Activated CD8-positive, alpha-beta memory T cell treated with anti-CD3 and anti-CD28 coated beads, Interleukin-2, amount 50 U/mL, for 24 hours (primary cell): Measurements from ENCODE around the gene UFSP1.

Source experiments
- DNase-seq: peaks from one replicate; pipeline ENCODE4 v3.0.0-alpha.2; 2020; ENCODE audit errors: extremely low read depth

UFSP1 gene

DNA sequence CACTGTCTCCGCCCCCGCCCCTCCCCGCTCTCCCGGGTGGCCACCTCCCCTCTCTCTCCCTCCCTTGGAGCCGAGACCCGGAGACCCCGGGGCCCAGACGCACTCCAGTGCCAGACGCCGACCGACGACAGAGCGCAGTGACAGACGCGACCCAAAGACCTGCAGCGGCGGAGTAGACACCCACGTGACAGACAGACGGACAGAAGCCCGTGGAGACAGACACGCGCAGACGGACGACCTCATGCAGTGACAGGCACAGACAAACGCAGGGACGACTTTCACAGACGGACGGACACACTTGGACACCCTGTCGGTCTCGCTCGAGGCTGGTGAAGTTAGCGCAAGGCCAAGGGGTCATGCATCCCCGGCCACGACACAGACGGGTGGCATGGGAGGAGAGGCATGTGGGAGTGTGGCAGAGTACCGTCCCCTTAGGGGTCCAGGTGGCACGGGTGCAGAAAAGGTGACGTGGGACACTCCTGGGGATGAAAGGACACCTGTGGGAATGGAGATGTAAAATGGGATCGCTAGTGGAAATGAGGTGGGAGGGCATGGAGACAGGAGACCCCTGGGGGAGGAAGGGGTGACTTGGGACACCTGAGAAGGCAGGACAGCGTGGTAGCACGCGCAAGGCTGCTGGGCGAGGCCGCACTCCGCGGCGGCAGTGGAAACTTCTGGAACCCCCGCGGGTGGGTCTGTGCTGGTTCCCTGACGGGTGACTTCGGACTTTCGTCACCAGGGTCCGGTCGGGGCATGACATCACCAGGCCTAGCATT is 6.6 kb upstream of the UFSP1 start:
- DNase-seq = no peak

- no peak for DNase-seq
Observed at GRCh38 chr7:100895701-100895955, 6.1 kb upstream of the UFSP1 start, which contains the start of gene ACHE. Gene ACHE (minus strand): TSS chr7:100895888. CDS start chr7:100894232, 1,656 bp downstream.

- no peak for DNase-seq
Observed at GRCh38 chr7:100894860-100895700, 5.6 kb upstream of the UFSP1 start.

GRCh38 chr7:100893910-100894721 is 4.6 kb upstream of the UFSP1 start:
- DNase-seq = no peak

GRCh38 chr7:100893318-100893895 is 3.9 kb upstream of the UFSP1 start:
- DNase-seq = no peak

- DNase-seq = no peak
Observed at GRCh38 chr7:100892364-100893317, 3.1 kb upstream of the UFSP1 start.

DNA sequence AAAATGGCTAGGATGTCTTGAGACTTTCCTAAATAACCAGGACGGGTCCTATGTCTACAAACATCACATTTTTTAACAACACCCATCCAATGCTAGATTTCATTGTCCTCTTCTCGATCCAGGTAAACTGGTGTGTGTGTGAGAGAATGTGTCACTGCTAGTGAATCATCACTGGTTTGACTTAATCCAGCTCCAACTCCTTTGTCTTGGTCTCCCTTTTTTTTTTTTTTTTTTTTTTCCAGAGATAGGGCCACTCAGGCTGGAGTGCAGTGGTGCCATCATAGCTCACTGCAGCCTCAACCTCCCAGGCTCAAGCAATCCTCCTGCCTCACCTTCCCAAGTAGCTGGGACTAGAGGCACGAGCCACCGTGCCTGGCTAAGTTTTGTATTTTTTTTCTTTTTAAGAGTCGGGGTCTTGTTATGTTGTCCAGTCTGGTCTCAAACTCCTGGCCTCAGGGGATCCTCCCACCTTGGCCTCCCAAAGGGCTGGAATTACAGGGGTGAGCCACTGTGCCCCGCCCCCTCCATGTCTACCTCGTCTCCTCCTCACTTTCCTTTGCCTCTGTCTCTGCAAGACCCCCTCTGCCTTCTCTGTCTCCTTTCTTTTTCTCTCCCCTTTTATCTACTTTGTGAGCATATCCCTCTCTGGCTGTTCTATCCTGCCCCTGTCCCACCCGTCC is 2.2 kb upstream of the UFSP1 start:
- no peak for DNase-seq

- no peak for DNase-seq
Observed at GRCh38 chr7:100890653-100891567, 1.4 kb upstream of the UFSP1 start.

DNA sequence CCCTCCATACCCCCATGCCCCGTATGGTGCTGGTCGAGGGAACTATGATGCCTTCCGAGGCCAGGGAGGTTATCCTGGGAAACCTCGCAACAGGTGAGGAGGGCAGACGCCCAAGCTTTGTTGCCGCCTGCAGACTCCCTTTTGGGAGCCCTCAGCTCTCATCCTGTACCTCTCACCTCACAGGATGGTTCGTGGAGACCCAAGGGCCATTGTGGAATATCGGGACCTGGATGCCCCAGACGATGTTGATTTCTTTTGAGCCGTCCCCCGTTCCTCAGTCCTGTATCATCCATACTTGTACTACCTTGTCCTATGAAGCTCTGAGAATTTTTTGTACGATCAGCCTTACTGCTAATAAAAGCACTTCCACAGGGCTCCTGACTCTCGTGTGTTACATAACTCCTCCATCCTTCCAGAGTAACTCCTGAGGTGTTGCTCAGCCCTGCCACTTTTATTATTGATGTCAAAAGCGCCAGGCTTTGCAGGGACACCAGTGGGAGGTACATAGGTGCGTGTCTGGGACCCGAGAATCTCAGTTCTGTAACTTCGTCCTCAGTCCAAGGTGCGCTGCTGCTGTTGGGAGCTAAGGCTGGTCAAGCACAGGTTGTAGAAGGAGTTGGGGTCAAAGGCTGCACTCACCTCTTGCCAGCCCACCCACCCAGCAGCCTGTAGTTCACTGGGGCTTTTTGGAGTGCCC is 1.1 kb downstream of the UFSP1 start:
- no peak for DNase-seq

GRCh38 chr7:100887516-100888290 is 1.8 kb downstream of the UFSP1 start:
- no peak for DNase-seq

DNA sequence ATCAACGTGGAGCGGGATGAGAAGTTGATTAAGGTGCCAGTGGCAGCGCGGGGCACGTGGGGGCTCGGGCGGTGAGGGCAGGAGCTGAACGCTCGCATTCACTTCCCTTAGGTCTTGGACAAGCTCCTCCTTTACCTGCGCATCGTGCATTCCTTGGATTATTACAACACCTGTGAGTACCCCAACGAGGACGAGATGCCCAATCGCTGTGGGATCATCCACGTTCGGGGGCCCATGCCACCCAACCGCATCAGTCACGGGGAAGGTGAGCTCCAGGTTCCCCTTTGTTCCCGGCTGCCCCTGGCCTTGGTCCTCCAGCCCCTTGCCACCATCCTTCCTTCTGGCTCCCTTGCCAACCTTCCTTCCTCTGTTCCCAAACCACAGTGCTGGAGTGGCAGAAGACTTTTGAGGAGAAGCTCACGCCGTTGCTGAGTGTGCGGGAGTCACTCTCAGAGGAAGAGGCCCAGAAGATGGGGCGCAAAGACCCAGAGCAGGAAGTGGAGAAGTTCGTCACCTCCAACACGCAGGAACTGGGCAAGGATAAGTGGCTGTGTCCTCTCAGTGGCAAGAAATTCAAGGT is 2.5 kb downstream of the UFSP1 start:
- DNase-seq = no peak

- no peak for DNase-seq
Observed at GRCh38 chr7:100886142-100886935, 3.2 kb downstream of the UFSP1 start.

- DNase-seq = no peak
Observed at GRCh38 chr7:100885440-100886141, 3.9 kb downstream of the UFSP1 start.

DNA sequence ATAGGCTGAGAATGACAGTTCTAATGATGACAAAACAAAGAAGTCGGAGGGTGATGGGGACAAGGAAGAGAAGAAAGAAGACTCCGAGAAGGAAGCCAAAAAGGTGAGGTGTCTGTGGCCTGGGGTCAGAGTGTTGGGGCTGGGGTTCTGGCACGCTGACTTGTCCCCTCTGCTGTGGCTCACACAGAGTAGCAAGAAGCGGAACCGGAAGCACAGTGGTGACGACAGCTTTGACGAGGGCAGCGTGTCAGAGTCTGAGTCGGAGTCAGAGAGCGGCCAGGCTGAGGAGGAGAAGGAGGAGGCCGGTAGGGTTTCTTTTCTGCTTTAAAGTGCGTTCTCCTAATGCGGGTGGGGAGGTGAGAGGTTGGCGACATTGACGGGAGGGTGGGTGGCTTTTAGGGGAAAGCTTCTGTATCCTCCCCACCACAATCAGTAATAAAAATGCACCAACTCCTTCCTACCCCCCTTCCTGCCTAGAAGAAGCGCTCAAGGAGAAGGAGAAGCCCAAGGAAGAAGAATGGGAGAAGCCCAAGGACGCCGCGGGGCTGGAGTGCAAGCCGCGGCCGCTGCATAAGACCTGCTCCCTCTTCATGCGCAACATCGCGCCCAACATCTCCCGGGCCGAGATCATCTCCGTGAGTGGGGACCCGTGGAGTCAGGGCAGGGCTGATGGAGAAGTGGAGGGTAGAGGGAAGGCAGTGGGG is 4.6 kb downstream of the UFSP1 start:
- DNase-seq = no peak

DNA sequence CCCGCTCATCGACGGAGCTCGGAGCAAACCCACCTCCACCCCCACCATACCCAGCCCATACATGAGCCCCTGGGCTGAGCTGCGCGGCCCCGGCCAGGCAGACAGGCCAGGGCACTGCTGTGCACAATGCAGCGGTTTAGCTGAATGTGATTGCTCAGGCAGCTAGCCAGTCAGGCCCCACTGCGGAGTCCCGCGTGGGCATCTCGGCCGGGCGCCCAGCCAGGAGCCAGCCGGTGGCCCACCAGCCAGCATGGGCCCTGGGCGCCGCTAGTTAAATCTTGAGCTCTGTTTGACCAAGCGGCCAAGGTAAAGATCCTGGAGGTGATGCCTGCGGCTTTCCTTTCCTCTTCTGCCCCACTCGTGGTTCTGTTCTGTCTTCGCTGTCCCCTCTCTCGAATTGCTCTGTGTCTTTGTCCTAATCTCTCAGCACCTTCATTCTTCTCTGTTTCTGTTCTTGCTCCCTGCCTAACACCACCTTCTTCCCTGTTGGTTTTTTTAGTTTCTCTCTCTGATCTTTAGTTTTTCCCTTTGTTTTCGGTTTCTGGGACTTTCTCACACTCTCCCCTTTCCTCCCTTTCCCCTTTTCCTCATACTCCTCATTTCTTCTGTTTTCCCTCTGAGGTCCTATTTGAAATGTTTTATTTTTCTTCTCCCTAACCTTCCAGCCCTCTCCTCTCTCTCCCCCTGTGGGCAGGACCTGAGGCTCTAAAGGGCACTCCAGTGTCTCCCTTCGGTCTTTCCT is 6.6 kb downstream of the UFSP1 start:
- no peak for DNase-seq
